Activated B cell treated with CpG ODN at 0.5 μM for 24 hours (primary cell): ENCODE data around the gene TXNDC11. TPM values are rescaled to one million over a fixed set of nuclear protein-coding genes. Genes with fewer than 3 reads are reported as not detected.

Source experiments
- ATAC-seq: fragments of 200-7000 bp; cut with Tn5 transposase; one replicate; pipeline ENCODE4 v1.10.0; 2021; ENCODE audit warnings: low read depth, mild to moderate bottlenecking, moderate library complexity
- CTCF ChIA-PET: fragments of 350-600 bp; sonication (Branson Sonifier 250); formaldehyde crosslinking; loops from one replicate; lab custom pipeline; 2021; ENCODE audit warnings: antibody characterized with exemption; lab: Charles Lee
- POLR2A ChIA-PET: fragments of 350-600 bp; sonication (Branson Sonifier 250); formaldehyde crosslinking; loops from one replicate; lab custom pipeline; 2021; ENCODE audit warnings: antibody characterized with exemption; lab: Charles Lee
- DNase-seq: peaks from one replicate; pipeline ENCODE4 v3.0.0; 2022
- H3K27ac Mint-ChIP-seq: one replicate; pipeline ENCODE4 v1.8.0; 2020; ENCODE audit warnings: mixed read lengths
- H3K27me3 Mint-ChIP-seq: one replicate; pipeline ENCODE4 v1.8.0; 2021; ENCODE audit warnings: mixed read lengths
- H3K36me3 Mint-ChIP-seq: one replicate; pipeline ENCODE4 v1.8.0; 2021; ENCODE audit warnings: low read depth, mixed read lengths
- H3K4me1 Mint-ChIP-seq: one replicate; pipeline ENCODE4 v1.8.0; 2021; ENCODE audit warnings: mixed read lengths
- H3K4me3 Mint-ChIP-seq: one replicate; pipeline ENCODE4 v1.8.0; 2020; ENCODE audit warnings: mild to moderate bottlenecking, mixed read lengths
- H3K9me3 Mint-ChIP-seq: one replicate; pipeline ENCODE4 v1.8.0; 2020; ENCODE audit warnings: mixed read lengths
- CTCF ChIP-seq: fragments of 200-600 bp; IDR thresholded peaks from one replicate; pipeline ENCODE4 v1.8.0; 2022; ENCODE audit warnings: antibody characterized with exemption, mild to moderate bottlenecking
- intact Hi-C: fragments of 100-400 bp; cut with micrococcal nuclease; formaldehyde crosslinking; loops from one replicate; pipeline ENCODE4 v1.15.1; 2024
- total RNA-seq: library from RNA; stranded (reverse); gene quantifications from 2 replicates; pipeline ENCODE4 v1.2.3, GENCODE V29; 2022

TXNDC11 gene
- total RNA-seq, 1 donor from 2014 or later = 63.2 TPM

- no peak for ATAC-seq
- intact Hi-C loops = loop anchor here (2.0 kb wide), 4 partner anchors 53 to 685 kb away; partner anchors contain the start of gene LITAF
- no peak for DNase-seq
Observed at GRCh38 chr16:11639925-11640899, 102.4 kb downstream of the TXNDC11 start.

GRCh38 chr16:11639008-11639562 is 103.6 kb downstream of the TXNDC11 start:
- CTCF ChIA-PET = interaction anchor here (0.6 to 4.6 kb wide), 3 partner anchors 75 to 166 kb away, joined by 3 to 41 read pairs (median 3); no protein-coding TSS in a partner anchor
- no peaks in the 10 kb centered on the region for H3K9me3 Mint-ChIP-seq
- no peak for DNase-seq
- POLR2A ChIA-PET = interaction anchor here (1.4 kb wide), 1 partner anchor 20 kb away, joined by 4 read pairs; no protein-coding TSS in a partner anchor
- no peak overlapping the region for H3K4me3 Mint-ChIP-seq
- H3K27ac Mint-ChIP-seq = no peak overlapping the region
- intact Hi-C loops = no loop called here
- TF ChIP-seq CTCF = no peak
- no peak for ATAC-seq
- peaks cover 14% of the 10 kb centered on the region for H3K4me1 Mint-ChIP-seq
- no peaks in the 10 kb centered on the region for H3K36me3 Mint-ChIP-seq
- no peaks in the 10 kb centered on the region for H3K27me3 Mint-ChIP-seq

More at GRCh38 chr16:11639925-11640899, 102.4 kb downstream of the TXNDC11 start:
- no peak for TF ChIP-seq CTCF
- no peaks in the 10 kb centered on the region for H3K27me3 Mint-ChIP-seq
- no peaks in the 10 kb centered on the region for H3K36me3 Mint-ChIP-seq
- H3K4me3 Mint-ChIP-seq = no peak overlapping the region
- peaks cover 8% of the 10 kb centered on the region for H3K4me1 Mint-ChIP-seq
- CTCF ChIA-PET = interaction anchor here (0.8 to 4.7 kb wide), 9 partner anchors 19 to 676 kb away, joined by 3 to 41 read pairs (median 4); no protein-coding TSS in a partner anchor
- POLR2A ChIA-PET = interaction anchor here (0.7 to 1.4 kb wide), 3 partner anchors 21 to 108 kb away, joined by 3 to 6 read pairs (median 4); no protein-coding TSS in a partner anchor
- no peaks in the 10 kb centered on the region for H3K9me3 Mint-ChIP-seq
- no peak overlapping the region for H3K27ac Mint-ChIP-seq

GRCh38 chr16:11638140-11638539 is 104.5 kb downstream of the TXNDC11 start:
- no peak for DNase-seq
- Mint-ChIP-seq H3K36me3 (no peaks in the 10 kb centered on the region), H3K4me1 (peaks cover 19% of the 10 kb centered on the region), H3K27ac (no peak overlapping the region), H3K4me3 (no peak overlapping the region), H3K9me3 (no peaks in the 10 kb centered on the region), H3K27me3 (no peaks in the 10 kb centered on the region)
- no peak for ATAC-seq
- TF ChIP-seq CTCF = no peak
- ChIA-PET CTCF (interaction anchor here (1.0 to 1.3 kb wide), 2 partner anchors 29 to 76 kb away, joined by 3 read pairs; no protein-coding TSS in a partner anchor), POLR2A (no interaction called here)
- intact Hi-C loops = no loop called here

GRCh38 chr16:11637320-11637719 is 105.3 kb downstream of the TXNDC11 start:
- TF ChIP-seq CTCF = no peak
- ChIA-PET CTCF (interaction anchor here (1.3 to 1.9 kb wide), 2 partner anchors 30 to 105 kb away, joined by 3 to 7 read pairs; no protein-coding TSS in a partner anchor), POLR2A (no interaction called here)
- Mint-ChIP-seq H3K27ac (no peak overlapping the region), H3K36me3 (no peaks in the 10 kb centered on the region), H3K4me1 (peaks cover 19% of the 10 kb centered on the region), H3K27me3 (no peaks in the 10 kb centered on the region), H3K4me3 (no peak overlapping the region), H3K9me3 (no peaks in the 10 kb centered on the region)
- DNase-seq = no peak
- ATAC-seq = no peak
- intact Hi-C loops = no loop called here
